SK-N-SH treated with all-trans-retinoic acid at 6 μM for 48 hours (cell line): Measurements from ENCODE around the gene MARCHF6.

Experiments
- ATAC-seq: fragments of 200-7000 bp; cut with Tn5 transposase; 3 replicates; pipeline ENCODE4 v1.9.1; 2020; ENCODE audit warnings: mild to moderate bottlenecking, moderate library complexity
- ARNTL ChIP-seq: fragments of 450-650 bp; formaldehyde crosslinking; IDR thresholded peaks from 2 replicates; pipeline ENCODE4 v1.5.0; 2020; ENCODE audit warnings: low read depth, mild to moderate bottlenecking, moderate library complexity, borderline replicate concordance
- BACH2 ChIP-seq: fragments of 250-450 bp; sonication (Bioruptor Pico); IDR thresholded peaks from 2 replicates; pipeline ENCODE4 v1.9.0; 2021; ENCODE audit warnings: mild to moderate bottlenecking, borderline replicate concordance
- CSDC2 ChIP-seq: fragments of 250-450 bp; sonication (Bioruptor Pico); IDR thresholded peaks from 2 replicates; pipeline ENCODE4 v1.5.0; 2020; ENCODE audit warnings: mild to moderate bottlenecking, moderate library complexity
- ESRRG ChIP-seq: fragments of 250-450 bp; sonication (Bioruptor Pico); IDR thresholded peaks from 2 replicates; pipeline ENCODE4 v1.6.1; 2021; ENCODE audit warnings: mild to moderate bottlenecking
- GLIS3 ChIP-seq: fragments of 250-450 bp; sonication (Bioruptor Pico); IDR thresholded peaks from 2 replicates; pipeline ENCODE4 v1.5.0; 2020; ENCODE audit warnings: mild to moderate bottlenecking, moderate library complexity
- ISL1 ChIP-seq: fragments of 250-450 bp; sonication (Bioruptor Pico); IDR thresholded peaks from 2 replicates; pipeline ENCODE4 v2.1.2; 2022; ENCODE audit warnings: mild to moderate bottlenecking, moderate library complexity
- PPARA ChIP-seq: fragments of 250-450 bp; sonication (Bioruptor Pico); IDR thresholded peaks from 2 replicates; pipeline ENCODE4 v1.5.0; 2020; ENCODE audit warnings: mild to moderate bottlenecking, borderline replicate concordance
- RARB ChIP-seq: fragments of 250-450 bp; sonication (Bioruptor Pico); IDR thresholded peaks from 2 replicates; pipeline ENCODE4 v1.8.0; 2021; ENCODE audit warnings: mild to moderate bottlenecking, moderate library complexity
- SNAI2 ChIP-seq: fragments of 250-450 bp; sonication (Bioruptor Pico); IDR thresholded peaks from 2 replicates; pipeline ENCODE4 v1.5.0; 2020; ENCODE audit warnings: mild to moderate bottlenecking, moderate library complexity
- TCF4 ChIP-seq: fragments of 250-450 bp; sonication (Bioruptor Pico); IDR thresholded peaks from 2 replicates; pipeline ENCODE4 v1.8.0; 2021; ENCODE audit warnings: mild to moderate bottlenecking, moderate library complexity, borderline replicate concordance
- TOX ChIP-seq: fragments of 250-450 bp; sonication (Bioruptor Pico); IDR thresholded peaks from 2 replicates; pipeline ENCODE4 v1.8.0; 2021; ENCODE audit warnings: mild to moderate bottlenecking, moderate library complexity, borderline replicate concordance
- ZC3H10 ChIP-seq: fragments of 250-450 bp; sonication (Bioruptor Pico); IDR thresholded peaks from 2 replicates; pipeline ENCODE4 v1.5.1; 2021; ENCODE audit warnings: mild to moderate bottlenecking, moderate library complexity
- ZFP3 ChIP-seq: fragments of 250-450 bp; sonication (Bioruptor Pico); IDR thresholded peaks from 2 replicates; pipeline ENCODE4 v1.5.0; 2020; ENCODE audit warnings: mild to moderate bottlenecking, moderate library complexity
- ZFP30 ChIP-seq: fragments of 450-650 bp; formaldehyde crosslinking; IDR thresholded peaks from 2 replicates; pipeline ENCODE4 v1.5.0; 2022; ENCODE audit warnings: mild to moderate bottlenecking, moderate library complexity
- ZNF565 ChIP-seq: fragments of 450-650 bp; formaldehyde crosslinking; conservative IDR thresholded peaks from 2 replicates; pipeline ENCODE4 v1.5.0; 2020; ENCODE audit warnings: low read depth, mild to moderate bottlenecking, moderate library complexity
- ZNF70 ChIP-seq: fragments of 450-650 bp; formaldehyde crosslinking; IDR thresholded peaks from 2 replicates; pipeline ENCODE4 v1.5.0; 2020; ENCODE audit warnings: mild to moderate bottlenecking, moderate library complexity
- ZNF8 ChIP-seq: fragments of 450-650 bp; formaldehyde crosslinking; IDR thresholded peaks from 2 replicates; pipeline ENCODE4 v1.5.0; 2020; ENCODE audit warnings: mild to moderate bottlenecking, moderate library complexity
- TF ChIP-seq, protein P1 (sequence below): fragments of 250-450 bp; sonication (Bioruptor Pico); IDR thresholded peaks from 2 replicates; pipeline ENCODE4 v1.8.0; 2021; ENCODE audit warnings: low read depth, mild to moderate bottlenecking, moderate library complexity, borderline replicate concordance
- TF ChIP-seq, protein P2 (sequence below): fragments of 250-450 bp; sonication (Bioruptor Pico); IDR thresholded peaks from 2 replicates; pipeline ENCODE4 v1.5.1; 2021; ENCODE audit warnings: mild to moderate bottlenecking, moderate library complexity
- TF ChIP-seq, protein P3 (sequence below): fragments of 250-450 bp; sonication (Bioruptor Pico); IDR thresholded peaks from 2 replicates; pipeline ENCODE4 v1.8.0; 2020; ENCODE audit warnings: mild to moderate bottlenecking, moderate library complexity, borderline replicate concordance
- TF ChIP-seq, protein P4 (sequence below): fragments of 250-450 bp; sonication (Bioruptor Pico); IDR thresholded peaks from 2 replicates; pipeline ENCODE4 v1.5.1; 2020; ENCODE audit warnings: low read depth, mild to moderate bottlenecking, moderate library complexity

The MARCHF6 gene

DNA sequence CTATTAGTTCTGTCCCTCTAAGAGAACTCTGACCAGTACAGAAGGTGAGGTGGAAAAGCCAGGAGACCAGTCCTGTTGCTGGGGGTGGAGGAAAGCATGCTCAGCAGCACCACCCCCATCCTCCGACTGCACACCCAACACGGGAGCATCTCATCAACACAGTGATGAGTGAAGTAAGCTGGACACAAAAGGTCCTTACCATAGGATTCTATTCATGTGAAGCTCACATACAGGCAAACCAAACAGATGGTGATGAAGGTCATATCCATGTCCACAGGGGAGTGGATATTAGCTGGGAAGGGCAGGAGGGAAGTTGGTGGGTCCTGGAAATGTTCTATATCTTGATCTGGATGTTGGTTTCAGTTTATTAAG, 14.8 kb upstream of the MARCHF6 start:
- ATAC-seq: no peak
- TF ChIP-seq, protein P1, sequence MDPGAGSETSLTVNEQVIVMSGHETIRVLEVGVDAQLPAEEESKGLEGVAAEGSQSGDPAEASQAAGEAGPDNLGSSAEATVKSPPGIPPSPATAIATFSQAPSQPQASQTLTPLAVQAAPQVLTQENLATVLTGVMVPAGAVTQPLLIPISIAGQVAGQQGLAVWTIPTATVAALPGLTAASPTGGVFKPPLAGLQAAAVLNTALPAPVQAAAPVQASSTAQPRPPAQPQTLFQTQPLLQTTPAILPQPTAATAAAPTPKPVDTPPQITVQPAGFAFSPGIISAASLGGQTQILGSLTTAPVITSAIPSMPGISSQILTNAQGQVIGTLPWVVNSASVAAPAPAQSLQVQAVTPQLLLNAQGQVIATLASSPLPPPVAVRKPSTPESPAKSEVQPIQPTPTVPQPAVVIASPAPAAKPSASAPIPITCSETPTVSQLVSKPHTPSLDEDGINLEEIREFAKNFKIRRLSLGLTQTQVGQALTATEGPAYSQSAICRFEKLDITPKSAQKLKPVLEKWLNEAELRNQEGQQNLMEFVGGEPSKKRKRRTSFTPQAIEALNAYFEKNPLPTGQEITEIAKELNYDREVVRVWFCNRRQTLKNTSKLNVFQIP: no peak
- TF ChIP-seq, protein P2, sequence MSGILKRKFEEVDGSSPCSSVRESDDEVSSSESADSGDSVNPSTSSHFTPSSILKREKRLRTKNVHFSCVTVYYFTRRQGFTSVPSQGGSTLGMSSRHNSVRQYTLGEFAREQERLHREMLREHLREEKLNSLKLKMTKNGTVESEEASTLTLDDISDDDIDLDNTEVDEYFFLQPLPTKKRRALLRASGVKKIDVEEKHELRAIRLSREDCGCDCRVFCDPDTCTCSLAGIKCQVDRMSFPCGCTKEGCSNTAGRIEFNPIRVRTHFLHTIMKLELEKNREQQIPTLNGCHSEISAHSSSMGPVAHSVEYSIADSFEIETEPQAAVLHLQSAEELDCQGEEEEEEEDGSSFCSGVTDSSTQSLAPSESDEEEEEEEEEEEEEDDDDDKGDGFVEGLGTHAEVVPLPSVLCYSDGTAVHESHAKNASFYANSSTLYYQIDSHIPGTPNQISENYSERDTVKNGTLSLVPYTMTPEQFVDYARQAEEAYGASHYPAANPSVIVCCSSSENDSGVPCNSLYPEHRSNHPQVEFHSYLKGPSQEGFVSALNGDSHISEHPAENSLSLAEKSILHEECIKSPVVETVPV (CRISPR knock-in tag): no peak
- no peak for TF ChIP-seq ISL1 (CRISPR knock-in tag)
- no peak for TF ChIP-seq TOX (CRISPR knock-in tag)

DNA sequence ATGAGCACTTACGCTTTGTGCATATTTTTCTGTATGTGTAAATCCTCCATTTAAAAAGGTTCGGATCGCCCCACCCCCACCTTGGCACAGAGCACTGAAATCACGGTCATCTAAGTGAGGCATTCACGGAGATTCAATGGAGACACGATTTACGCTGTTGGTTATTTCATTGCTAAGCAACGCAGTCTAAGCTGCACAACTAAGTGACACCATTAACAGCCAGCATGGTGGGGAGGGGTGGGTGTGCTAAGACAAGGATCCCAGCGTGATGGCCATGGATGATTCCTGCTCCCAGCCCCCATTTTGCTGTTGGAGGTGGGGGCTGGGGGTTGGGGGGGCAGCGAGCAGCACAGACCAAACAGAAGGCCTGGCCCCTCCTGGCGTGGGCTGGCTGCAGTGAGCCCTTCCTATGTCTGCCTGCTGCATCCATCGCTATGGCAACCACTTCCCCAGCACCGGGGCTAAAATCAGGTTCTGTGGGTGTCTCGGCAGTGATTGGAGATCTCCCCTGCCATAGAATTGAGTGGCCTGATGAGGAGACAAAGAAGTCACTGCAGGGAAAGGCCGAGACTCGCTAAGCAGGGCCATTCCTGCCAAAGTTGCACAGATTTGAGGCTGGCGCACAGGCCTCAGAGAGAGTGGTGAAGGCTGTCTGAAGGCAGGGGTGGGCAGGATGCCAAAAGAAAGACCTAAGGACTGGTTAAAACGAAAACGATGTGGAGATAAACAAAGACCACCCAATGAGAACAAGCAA, 14.3 kb upstream of the MARCHF6 start:
- TF ChIP-seq ZC3H10 (CRISPR knock-in tag) (no peak), PPARA (CRISPR knock-in tag) (no peak), ZFP3 (CRISPR knock-in tag) (no peak), ZNF8 (CRISPR knock-in tag) (no peak), ZFP30 (CRISPR knock-in tag) (no peak), SNAI2 (CRISPR knock-in tag) (no peak), ARNTL (CRISPR knock-in tag) (no peak)
- TF ChIP-seq, protein P2 (CRISPR knock-in tag): no peak
- peak; percentile 51; the same call in 2 of the 3 replicates for ATAC-seq

DNA sequence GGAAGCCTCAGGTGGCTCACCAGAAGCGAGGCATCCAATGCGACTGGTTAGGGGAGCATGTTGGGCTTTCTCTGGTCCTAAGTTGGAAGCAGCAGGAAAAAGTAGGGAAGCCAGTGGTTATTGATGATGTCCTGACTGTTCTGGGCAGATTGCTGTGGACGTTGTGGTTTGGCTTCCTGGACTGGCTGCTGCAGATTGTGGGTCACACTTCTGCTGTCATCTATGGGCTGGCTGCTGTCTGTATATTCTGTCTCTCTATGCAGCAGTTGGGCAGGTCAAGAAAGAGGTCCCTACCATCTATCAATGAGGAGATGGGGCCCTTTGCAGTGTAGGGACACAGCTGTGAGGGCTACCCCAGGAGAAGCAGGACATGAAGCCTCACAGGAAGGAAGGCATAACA, 13.5 kb upstream of the MARCHF6 start:
- TF ChIP-seq, protein P1: no peak
- no peak for TF ChIP-seq BACH2 (CRISPR knock-in tag)
- no peak for TF ChIP-seq ZNF8 (CRISPR knock-in tag)
- no peak for TF ChIP-seq ARNTL (CRISPR knock-in tag)
- TF ChIP-seq ESRRG (CRISPR knock-in tag): no peak
- no peak for TF ChIP-seq ZNF70
- TF ChIP-seq PPARA (CRISPR knock-in tag): no peak
- TF ChIP-seq, protein P2 (CRISPR knock-in tag): no peak
- no peak for TF ChIP-seq ZFP3 (CRISPR knock-in tag)
- TF ChIP-seq, protein P3, sequence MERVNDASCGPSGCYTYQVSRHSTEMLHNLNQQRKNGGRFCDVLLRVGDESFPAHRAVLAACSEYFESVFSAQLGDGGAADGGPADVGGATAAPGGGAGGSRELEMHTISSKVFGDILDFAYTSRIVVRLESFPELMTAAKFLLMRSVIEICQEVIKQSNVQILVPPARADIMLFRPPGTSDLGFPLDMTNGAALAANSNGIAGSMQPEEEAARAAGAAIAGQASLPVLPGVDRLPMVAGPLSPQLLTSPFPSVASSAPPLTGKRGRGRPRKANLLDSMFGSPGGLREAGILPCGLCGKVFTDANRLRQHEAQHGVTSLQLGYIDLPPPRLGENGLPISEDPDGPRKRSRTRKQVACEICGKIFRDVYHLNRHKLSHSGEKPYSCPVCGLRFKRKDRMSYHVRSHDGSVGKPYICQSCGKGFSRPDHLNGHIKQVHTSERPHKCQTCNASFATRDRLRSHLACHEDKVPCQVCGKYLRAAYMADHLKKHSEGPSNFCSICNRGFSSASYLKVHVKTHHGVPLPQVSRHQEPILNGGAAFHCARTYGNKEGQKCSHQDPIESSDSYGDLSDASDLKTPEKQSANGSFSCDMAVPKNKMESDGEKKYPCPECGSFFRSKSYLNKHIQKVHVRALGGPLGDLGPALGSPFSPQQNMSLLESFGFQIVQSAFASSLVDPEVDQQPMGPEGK (CRISPR knock-in tag): no peak
- TF ChIP-seq ZNF565 (CRISPR knock-in tag): no peak
- TF ChIP-seq GLIS3 (CRISPR knock-in tag): no peak
- TF ChIP-seq RARB: no peak
- TF ChIP-seq, protein P4, sequence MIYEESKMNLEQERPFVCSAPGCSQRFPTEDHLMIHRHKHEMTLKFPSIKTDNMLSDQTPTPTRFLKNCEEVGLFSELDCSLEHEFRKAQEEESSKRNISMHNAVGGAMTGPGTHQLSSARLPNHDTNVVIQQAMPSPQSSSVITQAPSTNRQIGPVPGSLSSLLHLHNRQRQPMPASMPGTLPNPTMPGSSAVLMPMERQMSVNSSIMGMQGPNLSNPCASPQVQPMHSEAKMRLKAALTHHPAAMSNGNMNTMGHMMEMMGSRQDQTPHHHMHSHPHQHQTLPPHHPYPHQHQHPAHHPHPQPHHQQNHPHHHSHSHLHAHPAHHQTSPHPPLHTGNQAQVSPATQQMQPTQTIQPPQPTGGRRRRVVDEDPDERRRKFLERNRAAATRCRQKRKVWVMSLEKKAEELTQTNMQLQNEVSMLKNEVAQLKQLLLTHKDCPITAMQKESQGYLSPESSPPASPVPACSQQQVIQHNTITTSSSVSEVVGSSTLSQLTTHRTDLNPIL (CRISPR knock-in tag): no peak
- no peak for TF ChIP-seq ZFP30 (CRISPR knock-in tag)
- TF ChIP-seq TCF4 (CRISPR knock-in tag): no peak
- TF ChIP-seq TOX (CRISPR knock-in tag): no peak
- TF ChIP-seq CSDC2 (CRISPR knock-in tag): no peak
- TF ChIP-seq SNAI2 (CRISPR knock-in tag): no peak
- no peak for ATAC-seq
